ENCODE data around the gene FKBP1A. TPM values are rescaled to one million over a fixed set of nuclear protein-coding genes. Genes with fewer than 3 reads are reported as not detected.

The FKBP1A gene
- 125 and 157 TPM in 2 replicates for total RNA-seq

GRCh38 chr20:1392693-1393506, at the start of gene FKBP1A:
Gene FKBP1A (minus strand): TSS chr20:1393054. CDS start chr20:1392998, 56 bp downstream.

GRCh38 chr20:1328680-1329330, 64.0 kb downstream of the FKBP1A start, which contains the start of gene SDCBP2:
Gene SDCBP2 (minus strand): TSS chr20:1329139. CDS start chr20:1320416, 8,723 bp downstream.

Other genes starting within 250 kb of the FKBP1A start
- not detected in 2 replicates for gene TMEM74B, start 208.1 kb downstream of the FKBP1A start, total RNA-seq
- gene C20orf202, start 189.6 kb downstream of the FKBP1A start, total RNA-seq: 0.16 TPM in 1 of 2 replicates, not detected in the other
- gene RAD21L1, start 167.0 kb downstream of the FKBP1A start, total RNA-seq: 0.32 TPM in 1 of 2 replicates, not detected in the other
- 10.7 and 13.3 TPM in 2 replicates for gene SNPH, start 126.8 kb downstream of the FKBP1A start, total RNA-seq
- gene SDCBP2, start 63.9 kb downstream of the FKBP1A start, total RNA-seq: 2.1 TPM in 2 replicates
- gene NSFL1C, start 73.8 kb upstream of the FKBP1A start, total RNA-seq: 30.2 and 32.9 TPM in 2 replicates
- not detected in 2 replicates for gene SIRPB2, start 98.4 kb upstream of the FKBP1A start, total RNA-seq
- not detected in 2 replicates for gene SIRPD, start 164.7 kb upstream of the FKBP1A start, total RNA-seq
- 0.32 TPM in 1 of 2 replicates, not detected in the other for gene SIRPB1, start 227.0 kb upstream of the FKBP1A start, total RNA-seq

Measured in hair follicle dermal papilla cell (primary cell).